Vagina (tissue), 2 donors: ENCODE measurements around the gene EDC3.
"Not testable (repeated sequence)": the region's sequence is repeated elsewhere in the genome, so short reads cannot be mapped to it uniquely, and the experiment has no call there.

Experiments
- POLR2A ChIP-seq, 2 donors: fragments of 450-650 bp; IDR thresholded peaks; one replicate each; pipeline ENCODE4 v1.6.1; 2017; ENCODE audit warnings: antibody characterized with exemption in 2 of 2, mild to moderate bottlenecking in 2 of 2, moderate library complexity in 2 of 2
- POLR2AphosphoS5 ChIP-seq, 2 donors: sonication (generic); formaldehyde crosslinking; IDR thresholded peaks; one replicate each; pipeline ENCODE4 v1.9.0; 2017; ENCODE audit warnings: antibody characterized with exemption in 2 of 2, mild to moderate bottlenecking in 2 of 2, low read depth in 1 of 2; ENCODE audit not compliant: insufficient read depth in 1 of 2
- TF ChIP-seq, protein P1 (sequence below), 3 experiments: fragments of 450-650 bp in 2 of 3; fragments of 200-600 bp in 1 of 3; sonication (generic) in 1 of 3; IDR thresholded peaks; one replicate each; pipeline ENCODE4 v1.5.1; 2017 to 2019; ENCODE audit warnings: antibody characterized with exemption in 3 of 3, mild to moderate bottlenecking in 2 of 3, moderate library complexity in 2 of 3

GRCh38 chr15:74629696-74630095, 66.1 kb downstream of the EDC3 start:
- TF ChIP-seq, protein P1, sequence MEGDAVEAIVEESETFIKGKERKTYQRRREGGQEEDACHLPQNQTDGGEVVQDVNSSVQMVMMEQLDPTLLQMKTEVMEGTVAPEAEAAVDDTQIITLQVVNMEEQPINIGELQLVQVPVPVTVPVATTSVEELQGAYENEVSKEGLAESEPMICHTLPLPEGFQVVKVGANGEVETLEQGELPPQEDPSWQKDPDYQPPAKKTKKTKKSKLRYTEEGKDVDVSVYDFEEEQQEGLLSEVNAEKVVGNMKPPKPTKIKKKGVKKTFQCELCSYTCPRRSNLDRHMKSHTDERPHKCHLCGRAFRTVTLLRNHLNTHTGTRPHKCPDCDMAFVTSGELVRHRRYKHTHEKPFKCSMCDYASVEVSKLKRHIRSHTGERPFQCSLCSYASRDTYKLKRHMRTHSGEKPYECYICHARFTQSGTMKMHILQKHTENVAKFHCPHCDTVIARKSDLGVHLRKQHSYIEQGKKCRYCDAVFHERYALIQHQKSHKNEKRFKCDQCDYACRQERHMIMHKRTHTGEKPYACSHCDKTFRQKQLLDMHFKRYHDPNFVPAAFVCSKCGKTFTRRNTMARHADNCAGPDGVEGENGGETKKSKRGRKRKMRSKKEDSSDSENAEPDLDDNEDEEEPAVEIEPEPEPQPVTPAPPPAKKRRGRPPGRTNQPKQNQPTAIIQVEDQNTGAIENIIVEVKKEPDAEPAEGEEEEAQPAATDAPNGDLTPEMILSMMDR (IDR thresholded peaks at IDR 0.05), result not testable (repeated sequence)
- not testable (repeated sequence) for TF ChIP-seq POLR2A (IDR thresholded peaks at IDR 0.05); POLR2AphosphoS5 (IDR thresholded peaks at IDR 0.05; ENCODE audit: insufficient read depth in 1 of 2, low read depth in 1 of 2)
